Heart right ventricle (tissue), 16 donors: ENCODE data around the gene GOLIM4. TPM values are rescaled to one million over a fixed set of nuclear protein-coding genes. Genes with fewer than 3 reads are reported as not detected.

ENCODE experiments used
- ATAC-seq, 8 donors: fragments of 200-7000 bp; cut with Tn5 transposase; one replicate each; pipeline ENCODE4 v1.9.1; 2020; ENCODE audit warnings: mild to moderate bottlenecking in 8 of 8, moderate library complexity in 8 of 8, moderate number of reproducible peaks in 1 of 8
- DNase-seq, 2 donors: peaks; one replicate each; pipeline ENCODE4 v3.0.0-alpha.2; 2020
- H3K27ac ChIP-seq, 10 donors: fragments of 200-600 bp; sonication (generic) in 2 of 10; one replicate each; pipeline versions ENCODE4 v1.5.0 to v1.8.0; 2020 to 2022; ENCODE audit warnings: mild to moderate bottlenecking in 3 of 10
- H3K27me3 ChIP-seq, 7 donors: fragments of 200-600 bp; one replicate each; pipeline ENCODE4 v1.8.0; 2021 to 2022; ENCODE audit warnings: mild to moderate bottlenecking in 2 of 7
- H3K36me3 ChIP-seq, 9 donors: fragments of 200-600 bp; sonication (generic) in 1 of 9; one replicate each; pipeline versions ENCODE4 v1.5.0 to v1.8.0; 2020 to 2022; ENCODE audit warnings: mild to moderate bottlenecking in 2 of 9
- H3K4me1 ChIP-seq, 9 donors: fragments of 200-600 bp; sonication (generic) in 1 of 9; one replicate each; pipeline versions ENCODE4 v1.5.0 to v1.8.0; 2020 to 2022; ENCODE audit warnings: mild to moderate bottlenecking in 4 of 9
- H3K4me3 ChIP-seq, 10 donors: fragments of 200-600 bp; sonication (generic) in 2 of 10; one replicate each; pipeline versions ENCODE4 v1.5.0 to v1.8.0; 2020 to 2022; ENCODE audit warnings: mild to moderate bottlenecking in 7 of 10, moderate library complexity in 2 of 10
- H3K9me3 ChIP-seq, 11 donors: fragments of 200-600 bp in 10 of 11; sonication (generic) in 2 of 11; one replicate each; pipeline versions ENCODE4 v1.5.0 to v1.8.0; 2013 to 2022; ENCODE audit warnings: mild to moderate bottlenecking in 2 of 11, control low read depth in 1 of 11, moderate library complexity in 1 of 11
- WGBS, 2 donors: extraction: QIAGEN DNeasy Blood & Tissue Kit; methylation state at CpG; one replicate each; pipeline ENCODE4 v1.1.7; 2013; ENCODE audit warnings: inconsistent platforms in 1 of 2; 5-methylcytosine and 5-hydroxymethylcytosine counted together
- intact Hi-C, 10 donors: fragments of 100-400 bp; cut with DNase I; formaldehyde crosslinking; loops; one replicate each; pipeline versions ENCODE4 v1.11.1 to v1.14.2; 2022
- polyA plus RNA-seq, 2 donors: library from polyadenylated mRNA; stranded (reverse); fragments of 200-250 nt; gene quantifications; one replicate each; pipeline ENCODE4 v1.2.3, GENCODE V29; 2013
- total RNA-seq, 10 donors: library from RNA; stranded (reverse); fragmentation: NEBNext Ultra II Directional in 3 of 10; extraction: Animal tissue kit (Norgen Biotek cat#: 25700) in 3 of 10; gene quantifications; one replicate each; pipeline versions ENCODE4 v1.2.1 to v1.2.4, GENCODE V29; 2021 to 2023
- TF ChIP-seq, protein P1 (sequence below), 9 donors: fragments of 200-600 bp; sonication (generic) in 2 of 9; IDR thresholded peaks; one replicate each; pipeline versions ENCODE4 v1.5.0 to v1.8.0; 2021 to 2022; ENCODE audit warnings: antibody characterized with exemption in 9 of 9, mild to moderate bottlenecking in 5 of 9, moderate library complexity in 1 of 9
- donor health status: Arrhythmogenic right ventricular cardiomyopathy.
- donor health status: ischemic (EF 13 %, LVEDD 7.1; RV severe dilation, severe dysfunction).
- donor health status: healthy with polysubstance abuse.
- donor health status: DM: no; HTN: yes; CAD: no.
- donor health status: DM: no; HTN: no; CAD: no.
- donor health status: ischemic (EF 25% LVEDD 6.9; RV normal size, moderate dysfunction).
- donor health status: ischemic (EF 25% LVEDD 5.7; RV mildly dilated, moderate dysfunction).
- donor health status: healthy.
- donor health status: DM: yes; HTN: yes; CAD: no.
- donor health status: Ischemic cardiomyopathy.
- donor health status: ischemic (EF 35%, LVEDD 5.7; RV mildly dilated, moderate dysfunction).
- donor health status: nonischemic (EF 11% LVEDD 7.7; RV severe dilation, severe dysfunction).
- donor health status: DM: yes; HTN: yes; CAD: no.
- donor health status: PGD.
- donor health status: ischemic (EF 29% LVEDD 5.4; RV normal size, mild dysfunction).
- donor health status: nonischemic (EF 23%, LVEDD 6.1; RV moderate dilation, normal function).

The GOLIM4 gene
- total and polyA plus RNA-seq, 12 donors = 18.8 to 103 (median 69.8) TPM

DNA sequence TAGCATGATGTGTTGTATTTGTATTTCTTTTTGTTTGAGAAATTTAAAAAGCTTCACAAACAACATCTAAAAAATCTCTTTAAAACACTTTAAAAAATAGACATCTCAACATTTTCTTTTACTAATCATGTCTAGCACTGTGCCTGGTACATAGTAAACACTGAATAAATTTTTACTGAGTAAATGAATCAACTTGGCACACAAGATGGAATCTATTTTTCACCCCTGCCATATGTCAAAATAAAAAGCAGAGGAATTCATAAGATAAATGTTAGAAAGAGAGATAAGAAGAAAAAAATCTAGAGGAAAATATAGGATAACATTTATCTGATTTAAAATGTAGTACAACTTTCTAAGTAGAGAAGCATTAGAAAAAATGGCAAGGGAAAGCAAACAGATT, 8.6 kb upstream of the GOLIM4 start:
- intact Hi-C loops = loop anchor here in 4 of 10 donors (5.0 to 10.0 kb wide), 2 partner anchors 50 to 58 kb away; no protein-coding TSS in a partner anchor
- Histone ChIP-seq H3K27me3 (no peaks in the 10 kb centered on the region), H3K9me3 (peaks cover 0 to 5% (median 0%) of the 10 kb centered on the region in 11 donors), H3K27ac (no peak overlapping the region), H3K4me1 (no peaks in the 10 kb centered on the region), H3K4me3 (no peak overlapping the region), H3K36me3 (no peaks in the 10 kb centered on the region)
- ATAC-seq (no peak), DNase-seq (no peak)
- TF ChIP-seq, protein P1, sequence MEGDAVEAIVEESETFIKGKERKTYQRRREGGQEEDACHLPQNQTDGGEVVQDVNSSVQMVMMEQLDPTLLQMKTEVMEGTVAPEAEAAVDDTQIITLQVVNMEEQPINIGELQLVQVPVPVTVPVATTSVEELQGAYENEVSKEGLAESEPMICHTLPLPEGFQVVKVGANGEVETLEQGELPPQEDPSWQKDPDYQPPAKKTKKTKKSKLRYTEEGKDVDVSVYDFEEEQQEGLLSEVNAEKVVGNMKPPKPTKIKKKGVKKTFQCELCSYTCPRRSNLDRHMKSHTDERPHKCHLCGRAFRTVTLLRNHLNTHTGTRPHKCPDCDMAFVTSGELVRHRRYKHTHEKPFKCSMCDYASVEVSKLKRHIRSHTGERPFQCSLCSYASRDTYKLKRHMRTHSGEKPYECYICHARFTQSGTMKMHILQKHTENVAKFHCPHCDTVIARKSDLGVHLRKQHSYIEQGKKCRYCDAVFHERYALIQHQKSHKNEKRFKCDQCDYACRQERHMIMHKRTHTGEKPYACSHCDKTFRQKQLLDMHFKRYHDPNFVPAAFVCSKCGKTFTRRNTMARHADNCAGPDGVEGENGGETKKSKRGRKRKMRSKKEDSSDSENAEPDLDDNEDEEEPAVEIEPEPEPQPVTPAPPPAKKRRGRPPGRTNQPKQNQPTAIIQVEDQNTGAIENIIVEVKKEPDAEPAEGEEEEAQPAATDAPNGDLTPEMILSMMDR (IDR thresholded peaks at IDR 0.05) = no peak

DNA sequence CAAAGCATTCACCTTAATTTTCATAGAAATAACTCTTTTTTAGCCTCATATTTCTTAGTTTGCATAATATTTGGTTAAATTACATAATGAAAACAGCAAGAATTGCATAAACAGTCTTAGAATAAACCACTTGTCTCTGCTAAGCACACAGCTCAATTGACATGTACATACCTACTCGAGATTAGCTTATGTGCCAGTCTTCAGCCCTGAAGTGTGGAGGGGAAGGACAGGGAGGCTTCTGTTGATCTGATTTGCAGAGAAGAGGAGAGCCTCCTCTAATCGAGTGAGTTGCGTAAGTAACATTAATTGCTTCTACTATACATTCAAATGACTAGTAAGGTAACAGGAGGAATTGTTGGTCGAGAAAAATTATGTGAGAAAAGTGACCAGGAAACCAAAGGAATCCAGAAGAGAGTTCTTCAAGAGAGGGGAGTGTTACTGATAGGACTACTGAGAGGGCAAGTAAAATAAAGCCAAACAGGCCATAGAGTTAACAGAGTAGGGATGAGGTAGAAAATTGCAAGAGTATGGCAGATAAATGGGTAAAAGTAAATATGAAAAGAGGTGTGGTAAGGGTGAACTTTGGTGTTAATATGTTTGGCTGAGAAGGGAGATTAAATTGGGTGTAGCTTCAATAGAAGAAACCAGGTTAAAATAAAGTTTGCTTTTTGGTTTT, 7.1 kb upstream of the GOLIM4 start:
- Histone ChIP-seq H3K27ac (no peak overlapping the region), H3K27me3 (no peaks in the 10 kb centered on the region), H3K4me3 (no peak overlapping the region), H3K4me1 (no peaks in the 10 kb centered on the region), H3K9me3 (peaks cover 0 to 5% (median 0%) of the 10 kb centered on the region in 11 donors), H3K36me3 (no peaks in the 10 kb centered on the region)
- DNase-seq = no peak
- intact Hi-C loops = loop anchor here in 4 of 10 donors (5.0 to 10.0 kb wide), 2 partner anchors 52 to 59 kb away; no protein-coding TSS in a partner anchor
- TF ChIP-seq, protein P1 (IDR thresholded peaks at IDR 0.05) = no peak
- no peak for ATAC-seq
- 64 to 69% methylated on average over 4 of the region's 4 CpGs for WGBS, 2 donors

DNA sequence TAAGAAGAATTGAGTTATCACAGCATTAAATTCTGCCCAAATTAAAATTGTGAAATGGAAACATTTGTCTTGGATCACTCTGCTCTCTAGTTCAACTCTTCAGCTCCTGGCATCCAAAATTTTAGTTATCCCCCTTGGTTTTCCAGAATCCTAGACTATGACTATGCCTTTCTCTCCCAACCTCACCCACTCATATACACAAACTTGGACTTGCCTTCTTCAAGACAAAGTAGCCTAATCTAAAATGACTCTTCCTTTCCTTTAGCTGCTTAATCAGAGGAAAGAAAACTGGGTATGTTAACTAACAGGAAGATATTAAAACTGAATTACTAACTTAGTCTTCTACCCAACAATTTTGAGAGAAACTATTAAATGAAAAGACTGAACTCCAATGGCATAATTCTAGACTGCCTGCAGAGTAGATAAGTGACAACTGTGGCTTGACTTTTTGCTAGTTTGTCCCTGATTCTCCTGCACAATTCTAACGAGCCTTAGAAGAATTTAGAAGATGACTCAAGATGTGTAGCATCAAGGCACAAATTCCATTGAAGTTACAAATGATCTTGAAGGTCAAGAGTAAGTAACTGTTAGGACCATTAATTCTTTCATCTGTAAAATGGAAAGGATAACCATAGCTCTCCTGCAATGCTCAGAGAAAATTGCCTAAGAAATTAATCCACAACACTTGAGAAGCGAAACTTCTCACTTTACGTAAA, 5.2 kb upstream of the GOLIM4 start:
- DNase-seq = no peak
- Histone ChIP-seq H3K27ac (no peak overlapping the region), H3K27me3 (no peaks in the 10 kb centered on the region), H3K4me3 (no peak overlapping the region), H3K36me3 (no peaks in the 10 kb centered on the region), H3K9me3 (no peaks in the 10 kb centered on the region), H3K4me1 (peaks cover 0 to 10% (median 7%) of the 10 kb centered on the region in 9 donors)
- TF ChIP-seq, protein P1 (IDR thresholded peaks at IDR 0.05) = no peak
- ATAC-seq = no peak
- 82 to 89% methylated on average over 3 of the region's 3 CpGs for WGBS, 2 donors
- intact Hi-C loops = loop anchor here in 4 of 10 donors (5.0 to 10.0 kb wide), 2 partner anchors 54 to 61 kb away; no protein-coding TSS in a partner anchor

DNA sequence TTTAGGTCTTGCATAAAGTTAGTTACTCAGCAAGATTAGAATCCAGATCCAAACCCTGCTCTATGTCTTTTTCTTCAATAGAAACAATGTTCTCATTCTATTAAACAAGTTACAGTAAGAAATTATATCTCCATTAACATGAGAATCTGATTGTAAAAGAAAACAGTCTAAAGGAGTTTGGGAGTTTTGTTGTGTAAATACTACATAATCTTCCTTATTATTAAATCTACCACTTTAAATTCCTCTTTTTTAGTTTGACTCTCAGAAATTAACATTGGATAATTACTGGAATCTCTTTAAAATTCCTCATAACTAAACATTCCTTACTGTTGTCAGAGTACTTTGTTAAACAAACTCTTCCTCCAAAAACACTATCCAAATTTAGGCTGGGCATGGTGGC, 1.7 kb upstream of the GOLIM4 start:
- no peaks in the 10 kb centered on the region for H3K27me3 ChIP-seq
- H3K4me3 ChIP-seq = no peak overlapping the region
- H3K4me1 ChIP-seq = peaks cover 0 to 33% (median 26%) of the 10 kb centered on the region in 9 donors
- H3K36me3 ChIP-seq = no peaks in the 10 kb centered on the region
- ATAC-seq (no peak), DNase-seq (no peak)
- intact Hi-C loops = loop anchor here in 2 of 10 donors (5.0 kb wide), 1 partner anchor 50 kb away; no protein-coding TSS in a partner anchor
- no peak overlapping the region for H3K27ac ChIP-seq
- TF ChIP-seq, protein P1 (IDR thresholded peaks at IDR 0.05) = no peak
- H3K9me3 ChIP-seq = no peaks in the 10 kb centered on the region
